SK-N-SH (cell line): ENCODE results near the gene PWP2.
"Not testable (repeated sequence)": the region's sequence is repeated elsewhere in the genome, so short reads cannot be mapped to it uniquely, and the experiment has no call there.

Source experiments
- CHD2 ChIP-seq: fragments of 150-350 bp; IDR thresholded peaks from 2 replicates; pipeline ENCODE4 v1.6.1; 2018; ENCODE audit warnings: low read length; ENCODE audit not compliant: partially characterized antibody
- CTCF ChIP-seq: fragments of 200-600 bp; sonication (generic); IDR thresholded peaks from 2 replicates; pipeline ENCODE4 v1.6.1; 2017; ENCODE audit warnings: antibody characterized with exemption, mild to moderate bottlenecking, moderate library complexity
- FOXM1 ChIP-seq: IDR thresholded peaks from 2 replicates; pipeline ENCODE4 v1.4.0; 2012; ENCODE audit warnings: low read depth, mild to moderate bottlenecking
- RAD21 ChIP-seq: IDR thresholded peaks from 2 replicates; pipeline ENCODE4 v1.6.1; 2012; ENCODE audit warnings: mild to moderate bottlenecking, low read length

- not testable (repeated sequence) for TF ChIP-seq CTCF, FOXM1, RAD21, CHD2
Observed at GRCh38 chr21:44172741-44173140, 65.5 kb downstream of the PWP2 start.
